NCI-H2171 (cell line): ENCODE measurements around the gene ZIM2.
"Not testable (repeated sequence)": the region's sequence is repeated elsewhere in the genome, so short reads cannot be mapped to it uniquely, and the experiment has no call there.

Experiments used
- DNase-seq: peaks from one replicate; lab custom pipeline; 2025; lab: John Stamatoyannopoulos, UW

ZIM2 gene

DNA sequence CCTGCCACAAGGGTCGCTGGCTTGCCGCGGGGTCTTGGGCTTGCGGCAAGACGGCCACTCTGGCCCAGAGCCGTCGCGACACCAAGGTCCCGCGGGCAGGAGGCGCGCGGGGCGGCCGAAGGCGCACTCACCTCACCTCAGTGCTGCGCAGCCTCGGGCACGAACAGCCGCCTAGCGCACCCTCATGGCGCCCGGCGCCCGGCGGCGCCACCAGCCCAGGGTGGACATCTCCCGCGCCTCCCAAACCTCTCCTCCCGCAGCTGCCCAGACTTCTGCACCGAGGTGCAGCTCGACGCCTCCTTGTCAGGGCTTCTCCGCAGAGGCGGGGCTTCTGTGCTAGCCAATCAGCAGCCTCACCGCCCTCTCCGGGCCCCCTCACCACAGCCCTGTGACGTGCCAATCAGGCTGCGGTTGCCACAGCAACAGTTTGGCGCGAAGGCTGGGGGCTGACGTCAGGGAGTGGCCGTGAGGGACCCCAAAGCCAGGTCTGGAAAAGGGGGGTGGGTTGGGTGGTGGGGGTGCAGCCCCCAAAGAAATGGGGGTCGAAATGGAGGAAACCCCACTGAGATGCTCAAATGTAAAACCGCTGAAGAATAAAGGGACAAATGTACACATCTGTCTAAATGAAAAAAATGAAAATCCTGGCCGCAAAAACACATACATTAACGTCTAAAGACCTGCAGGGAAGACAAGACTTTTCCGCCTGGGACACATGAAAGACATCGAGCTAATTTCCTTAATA, at the start of gene ZIM2, which contains the start of gene PEG3:
TSS of gene ZIM2 (minus strand) at position 276 of the 742 bp plus-strand sequence. CDS start 16,449 bp downstream, outside the sequence.
TSS of gene PEG3 (minus strand) at position 276 of the 742 bp plus-strand sequence. CDS start 16,071 bp downstream, outside the sequence.
- DNase-seq: no peak

DNA sequence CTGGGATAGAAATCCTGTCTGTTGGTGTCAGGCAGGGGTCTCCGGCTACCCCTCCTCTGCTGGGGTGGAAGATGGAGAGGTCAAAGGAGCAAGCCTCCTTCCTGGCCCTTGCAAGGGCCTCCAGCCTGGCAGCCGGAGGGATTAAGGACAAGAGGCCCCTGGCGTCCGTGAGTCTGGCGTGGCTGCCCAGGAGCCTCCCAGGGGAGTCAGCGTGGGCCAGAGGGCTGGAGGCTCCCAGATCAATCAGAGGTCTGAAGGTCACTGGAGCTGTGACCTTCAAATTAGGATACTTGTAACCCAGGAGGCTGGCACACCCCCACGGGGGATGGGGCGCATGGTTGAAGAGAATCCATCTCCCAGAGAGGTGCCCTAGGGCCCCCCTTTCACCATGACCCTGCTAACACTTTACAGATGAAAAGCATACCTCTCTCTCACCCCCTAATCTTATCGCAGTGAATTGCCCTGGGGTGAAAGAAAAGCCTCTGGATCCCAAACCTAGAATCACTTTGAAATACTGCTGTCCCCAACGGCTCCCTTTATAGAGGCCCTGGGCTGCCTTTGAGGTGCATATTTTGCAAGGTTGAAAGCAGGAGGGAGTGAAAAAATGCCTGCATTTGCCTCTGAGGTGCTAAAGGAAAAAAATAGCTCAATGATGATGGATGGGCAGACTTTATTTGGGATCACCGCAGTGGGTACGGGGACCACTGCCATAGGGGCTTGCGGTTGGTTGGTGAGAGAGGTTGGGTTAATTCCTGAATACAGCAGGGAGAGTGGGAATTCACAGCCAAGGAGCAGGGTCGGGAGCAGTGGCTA, 44.9 kb upstream of the ZIM2 start:
- DNase-seq: no peak

DNA sequence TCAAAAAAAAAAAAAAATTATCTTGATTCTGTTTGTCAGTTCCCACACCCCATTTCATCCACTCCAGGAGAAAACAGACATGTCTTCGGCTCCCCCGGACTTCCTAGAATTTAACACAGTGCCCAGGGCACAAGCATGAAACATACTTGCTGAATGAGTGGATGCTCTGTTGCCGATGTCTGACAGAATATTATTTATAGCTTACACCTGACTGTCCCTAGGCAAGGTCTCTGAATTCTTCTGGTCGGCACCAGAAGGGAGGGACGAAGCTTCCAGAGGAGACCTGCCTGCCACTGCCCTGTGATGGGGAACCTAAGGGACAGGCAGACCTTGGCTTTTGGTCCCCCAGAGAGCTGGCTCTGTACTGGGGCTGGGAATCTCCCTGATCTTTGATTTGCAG, 43.9 kb upstream of the ZIM2 start:
- no peak for DNase-seq

- no peak for DNase-seq
Observed at GRCh38 chr19:56880592-56881190, 40.2 kb upstream of the ZIM2 start.

GRCh38 chr19:56877069-56877715, 36.7 kb upstream of the ZIM2 start:
- DNase-seq: no peak

DNA sequence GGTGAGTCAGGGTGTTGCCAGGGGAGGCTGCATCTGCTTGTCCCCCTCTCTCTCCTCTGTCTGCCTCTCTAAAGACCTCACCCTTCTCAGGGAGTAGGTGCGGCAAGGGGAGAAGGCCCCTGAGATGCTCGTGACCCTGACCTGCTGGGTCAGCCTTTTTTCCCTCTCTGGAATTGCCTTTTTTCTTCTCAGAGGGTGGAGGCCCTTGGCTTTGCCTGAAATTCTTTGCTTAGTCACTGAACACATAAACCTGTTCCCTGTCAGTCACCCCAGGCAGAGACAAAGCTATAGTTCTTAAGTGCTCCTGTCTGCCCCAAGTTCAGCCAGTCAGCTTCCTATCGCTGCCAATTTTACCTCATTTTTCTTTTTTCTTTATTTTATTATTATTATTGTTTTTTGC, 35.2 kb upstream of the ZIM2 start:
- DNase-seq: no peak

DNA sequence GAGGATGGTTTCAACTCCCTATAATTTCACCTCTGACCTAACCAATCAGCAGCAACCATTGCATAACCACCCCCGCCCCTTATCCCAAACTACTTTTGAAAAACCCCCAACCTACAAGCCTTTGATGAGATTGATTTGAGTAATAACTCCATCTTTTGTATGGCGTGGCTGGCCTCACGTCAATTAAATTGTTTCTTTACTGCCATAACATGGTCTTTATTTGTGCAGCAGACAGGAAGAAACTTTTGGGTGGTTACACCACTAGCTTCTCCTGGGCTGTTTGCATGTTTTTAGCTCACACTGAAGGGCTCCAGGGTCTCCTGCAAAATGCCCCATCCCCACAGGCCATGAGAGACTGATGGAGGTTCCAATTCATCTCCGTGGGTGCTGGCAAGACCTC, 34.0 kb upstream of the ZIM2 start:
- DNase-seq: no peak

GRCh38 chr19:56873493-56873892, 33.0 kb upstream of the ZIM2 start:
- no peak for DNase-seq

- DNase-seq: no peak
Observed at GRCh38 chr19:56869886-56870285, 29.4 kb upstream of the ZIM2 start.

DNA sequence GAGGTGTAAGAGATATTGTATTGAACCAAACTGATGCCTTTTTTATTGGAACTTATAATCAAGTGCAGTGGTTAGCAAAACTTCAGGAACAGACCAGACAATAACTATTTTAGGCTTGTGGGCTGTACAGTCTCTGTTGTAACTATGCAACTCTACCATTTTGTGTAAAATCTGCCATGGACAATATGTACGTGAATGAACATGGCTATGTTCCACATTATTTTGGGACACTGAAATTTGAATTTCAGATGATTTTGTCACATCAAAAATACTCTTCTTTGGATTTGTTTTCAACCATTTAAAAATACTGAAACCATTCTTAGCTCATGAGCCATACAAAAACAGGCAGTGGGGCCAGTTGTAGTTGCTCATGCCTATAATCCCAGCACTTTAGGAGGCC, 27.9 kb upstream of the ZIM2 start:
- DNase-seq: no peak

DNA sequence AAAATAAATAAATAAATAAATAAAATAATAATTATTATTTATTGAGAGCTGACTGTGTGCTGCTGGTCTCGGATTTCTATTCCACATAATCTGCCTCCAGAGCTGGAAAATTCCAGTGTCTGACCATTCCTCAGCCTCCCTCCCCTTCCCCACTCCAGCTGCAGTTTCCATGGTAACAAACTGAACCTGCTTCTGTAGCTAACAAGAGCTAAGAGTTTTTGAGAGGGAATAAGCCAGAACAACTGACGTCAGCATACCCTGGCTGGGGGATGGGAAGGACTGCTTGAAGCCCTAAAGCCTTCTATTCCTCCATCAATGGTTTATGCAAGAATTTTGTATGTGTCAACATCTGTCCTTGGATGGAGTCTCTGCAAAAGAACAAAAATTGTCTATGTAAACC, 26.0 kb upstream of the ZIM2 start:
- no peak for DNase-seq

GRCh38 chr19:56864443-56865125, 24.1 kb upstream of the ZIM2 start:
- DNase-seq: no peak

- no peak for DNase-seq
Observed at GRCh38 chr19:56862741-56863140, 22.2 kb upstream of the ZIM2 start.

GRCh38 chr19:56860409-56860808, 19.9 kb upstream of the ZIM2 start:
- not testable (repeated sequence) for DNase-seq

GRCh38 chr19:56858026-56858425, 17.5 kb upstream of the ZIM2 start:
- no peak for DNase-seq

DNA sequence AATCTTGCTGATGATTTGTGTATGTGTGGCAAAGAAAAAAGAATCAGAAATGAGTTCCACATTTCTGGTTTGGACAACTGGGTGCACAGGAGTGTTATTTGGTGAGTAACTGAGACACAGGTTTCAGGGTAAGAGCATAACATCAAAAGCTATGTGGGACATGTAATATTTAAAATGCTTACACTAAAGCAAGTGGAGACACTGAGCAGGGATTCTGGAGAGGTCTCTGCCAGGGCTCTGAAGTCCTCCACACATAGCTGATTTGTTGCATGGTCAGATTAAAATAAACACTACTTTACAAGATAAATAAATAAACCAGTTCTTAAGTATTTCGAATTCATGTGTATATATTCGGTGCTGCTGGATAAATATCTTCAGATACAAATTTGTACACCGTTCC, 16.3 kb upstream of the ZIM2 start:
- DNase-seq: no peak

- DNase-seq: not testable (repeated sequence)
Observed at GRCh38 chr19:56852361-56852760, 11.8 kb upstream of the ZIM2 start.

DNA sequence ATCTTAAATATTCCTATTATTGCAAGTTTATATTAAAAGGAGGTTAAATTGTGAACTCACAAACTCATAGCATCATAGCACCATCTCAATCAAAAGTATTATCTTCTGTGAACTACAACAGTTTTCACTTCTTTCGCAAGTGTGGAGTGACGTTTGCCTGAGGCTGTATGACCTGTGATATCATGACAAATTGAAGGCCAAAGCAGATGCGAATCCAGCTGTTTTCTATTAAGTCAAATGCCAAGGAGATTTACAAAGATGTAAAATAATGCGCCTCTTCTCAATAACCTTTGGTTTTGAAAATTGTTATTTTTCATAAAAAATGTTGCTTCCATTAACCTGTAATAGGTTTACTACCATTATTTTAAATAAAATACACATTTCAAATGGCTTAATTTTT, 7.6 kb upstream of the ZIM2 start:
- no peak for DNase-seq

DNA sequence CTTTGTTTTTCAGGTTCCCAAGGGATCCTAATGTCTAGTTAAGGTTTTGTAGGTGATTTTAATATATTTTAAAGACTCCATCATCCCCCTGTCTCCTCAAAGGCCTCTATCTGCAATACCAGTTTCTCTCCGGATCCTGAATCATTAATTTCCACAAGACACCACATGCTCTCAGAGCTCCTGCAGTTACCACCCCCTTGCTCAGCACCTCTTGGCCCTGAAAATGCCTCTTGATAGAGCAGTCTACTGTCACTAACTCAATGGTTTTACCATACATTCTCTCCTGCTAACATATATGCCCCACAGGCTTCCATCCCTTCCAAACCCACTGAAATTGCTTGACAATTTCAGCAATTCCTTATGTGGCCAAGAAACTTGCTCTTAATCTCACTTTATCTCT, 1.9 kb upstream of the ZIM2 start:
- DNase-seq: no peak

GRCh38 chr19:56841193-56841543, 642 bp upstream of the ZIM2 start:
- no peak for DNase-seq

- DNase-seq: no peak
Observed at GRCh38 chr19:56839652-56840450, 675 bp downstream of the ZIM2 start.
